HepG2 (cell line): ENCODE results near the gene EEF1A2. TPM values are rescaled to one million over a fixed set of nuclear protein-coding genes. Genes with fewer than 3 reads are reported as not detected.
A peak's percentile ranks its signal among the peaks of the same experiment; 100 is the strongest.

ENCODE experiments used
- ELK4 ChIP-seq: sonication (generic); formaldehyde crosslinking; IDR thresholded peaks from 2 replicates; pipeline ENCODE4 v1.9.0; 2021; ENCODE audit warnings: missing genetic modification reagents, borderline replicate concordance
- GRHL1 ChIP-seq: sonication (generic); formaldehyde crosslinking; conservative IDR thresholded peaks from 2 replicates; pipeline ENCODE4 v1.8.0; 2022; ENCODE audit warnings: missing genetic modification reagents
- HMG20B ChIP-seq: conservative IDR thresholded peaks from 2 replicates; pipeline ENCODE4 v1.6.1; 2016; ENCODE audit warnings: missing genetic modification reagents, missing compliant biosample characterization
- KMT2A ChIP-seq: sonication (generic); formaldehyde crosslinking; IDR thresholded peaks from 2 replicates; pipeline ENCODE4 v1.4.0; 2020; ENCODE audit warnings: missing genetic modification reagents
- KMT2B ChIP-seq: IDR thresholded peaks from 2 replicates; pipeline ENCODE4 v1.6.1; 2016; ENCODE audit warnings: missing genetic modification reagents, missing compliant biosample characterization
- NCOA2 ChIP-seq: sonication (generic); formaldehyde crosslinking; IDR thresholded peaks from 2 replicates; pipeline ENCODE4 v1.8.0; 2022; ENCODE audit warnings: inconsistent platforms
- NR2F6 ChIP-seq, 2 experiments: IDR thresholded peaks; 2 replicates each; pipeline ENCODE4 v1.6.1; 2016; ENCODE audit warnings: antibody characterized with exemption in 1 of 2, mild to moderate bottlenecking in 1 of 2
- SOX13 ChIP-seq, 3 experiments: fragments of 450-650 bp in 1 of 3; sonication (generic) in 1 of 3; formaldehyde crosslinking in 1 of 3; IDR thresholded peaks in 2 of 3; conservative IDR thresholded peaks in 1 of 3; 2 replicates each; pipeline versions ENCODE4 v1.5.0 to v1.6.1; 2016 to 2020; ENCODE audit warnings: antibody characterized with exemption in 1 of 3, mild to moderate bottlenecking in 1 of 3, missing compliant biosample characterization in 1 of 3, missing genetic modification reagents in 1 of 3, moderate library complexity in 1 of 3
- TFDP2 ChIP-seq: sonication (generic); formaldehyde crosslinking; IDR thresholded peaks from 2 replicates; pipeline ENCODE4 v1.4.0; 2020; ENCODE audit warnings: missing genetic modification reagents
- THAP9 ChIP-seq: sonication (generic); formaldehyde crosslinking; IDR thresholded peaks from 2 replicates; pipeline ENCODE4; 2020; ENCODE audit warnings: missing genetic modification reagents, mild to moderate bottlenecking, borderline replicate concordance
- ZBTB8A ChIP-seq: sonication (generic); formaldehyde crosslinking; IDR thresholded peaks from 2 replicates; pipeline ENCODE4 v1.4.0; 2020; ENCODE audit warnings: mild to moderate bottlenecking, low read depth, missing genetic modification reagents, borderline replicate concordance
- ZNF256 ChIP-seq: sonication (generic); formaldehyde crosslinking; conservative IDR thresholded peaks from 2 replicates; pipeline ENCODE4 v1.4.0; 2020; ENCODE audit warnings: missing genetic modification reagents
- ZNF317 ChIP-seq: sonication (generic); formaldehyde crosslinking; IDR thresholded peaks from 2 replicates; pipeline ENCODE4 v1.5.0; 2020; ENCODE audit warnings: mild to moderate bottlenecking, missing genetic modification reagents
- ZNF441 ChIP-seq: sonication (generic); formaldehyde crosslinking; IDR thresholded peaks from 2 replicates; pipeline ENCODE4 v1.7.0; 2021; ENCODE audit warnings: missing genetic modification reagents, borderline replicate concordance
- ZNF773 ChIP-seq: sonication (generic); formaldehyde crosslinking; IDR thresholded peaks from 2 replicates; pipeline ENCODE4 v1.4.0; 2020; ENCODE audit warnings: missing genetic modification reagents, borderline replicate concordance
- ZNF784 ChIP-seq: sonication (generic); formaldehyde crosslinking; IDR thresholded peaks from 2 replicates; pipeline ENCODE4 v1.5.1; 2020; ENCODE audit warnings: missing genetic modification reagents, mild to moderate bottlenecking, borderline replicate concordance
- polyA plus RNA-seq, 8 experiments: library from polyadenylated mRNA; depleted of rRNA in 3 of 8; stranded (reverse) in 7 of 8; unstranded in 1 of 8; fragments of >200 nt; fragmentation: Illumina TruSeq in 4 of 8; extraction: Trizol in 4 of 8; gene quantifications; 2 replicates each; pipeline versions ENCODE4 v1.2.1 to v1.2.3, GENCODE V29; 2011 to 2016; ENCODE audit warnings: low read depth in 4 of 8, missing spikeins in 1 of 8, mixed read lengths in 1 of 8; ENCODE audit not compliant: insufficient read depth in 1 of 8
- total RNA-seq, 5 experiments: library from RNA; depleted of rRNA; stranded (reverse); fragments of >200 nt; fragmentation: Illumina TruSeq; extraction: Trizol; gene quantifications; 2 replicates each; pipeline ENCODE4 v1.2.3, GENCODE V29; 2016; ENCODE audit warnings: low read depth in 1 of 5

Gene EEF1A2
- total and polyA plus RNA-seq, 2 of the 13 experiments (the other 11 are each of a cell fraction or from before 2014, with no cell fraction given), result 0.44 to 0.87 TPM

- TF ChIP-seq ZNF773 (CRISPR knock-in tag) (no peak), ELK4 (CRISPR knock-in tag) (no peak), HMG20B (CRISPR knock-in tag) (no peak), THAP9 (CRISPR knock-in tag) (no peak), SOX13 (IDR thresholded peaks at IDR 0.05) (no peak), SOX13 (CRISPR knock-in tag; conservative IDR thresholded peaks at IDR 0.05 in 1 of 2, IDR thresholded peaks at IDR 0.05 in 1 of 2) (no peak), ZNF441 (no peak), TFDP2 (CRISPR knock-in tag) (peak; percentile 13; the same call in 1 of the 2 replicates), GRHL1 (CRISPR knock-in tag) (no peak), ZNF317 (CRISPR knock-in tag) (no peak), KMT2A (CRISPR knock-in tag) (no peak), NCOA2 (CRISPR knock-in tag) (no peak), NR2F6 (IDR thresholded peaks at IDR 0.05) (no peak), NR2F6 (CRISPR knock-in tag; IDR thresholded peaks at IDR 0.05) (no peak), ZBTB8A (CRISPR knock-in tag) (no peak), ZNF784 (CRISPR knock-in tag) (no peak; the same call in 1 of the 2 replicates), ZNF256 (no peak), KMT2B (CRISPR knock-in tag) (no peak)
These were observed 21.6 kb upstream of the EEF1A2 start, which contains the start of gene PPDPF (continued) for GRCh38 chr20:63520504-63520933.
